Measurements from ENCODE around the gene TRIM64. TPM values are rescaled to one million over a fixed set of nuclear protein-coding genes. Genes with fewer than 3 reads are reported as not detected.
"Not testable (repeated sequence)": the region's sequence is repeated elsewhere in the genome, so short reads cannot be mapped to it uniquely, and the experiment has no call there.

The TRIM64 gene, protein sequence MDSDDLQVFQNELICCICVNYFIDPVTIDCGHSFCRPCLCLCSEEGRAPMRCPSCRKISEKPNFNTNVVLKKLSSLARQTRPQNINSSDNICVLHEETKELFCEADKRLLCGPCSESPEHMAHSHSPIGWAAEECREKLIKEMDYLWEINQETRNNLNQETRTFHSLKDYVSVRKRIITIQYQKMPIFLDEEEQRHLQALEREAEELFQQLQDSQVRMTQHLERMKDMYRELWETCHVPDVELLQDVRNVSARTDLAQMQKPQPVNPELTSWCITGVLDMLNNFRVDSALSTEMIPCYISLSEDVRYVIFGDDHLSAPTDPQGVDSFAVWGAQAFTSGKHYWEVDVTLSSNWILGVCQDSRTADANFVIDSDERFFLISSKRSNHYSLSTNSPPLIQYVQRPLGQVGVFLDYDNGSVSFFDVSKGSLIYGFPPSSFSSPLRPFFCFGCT
- total RNA-seq (2022) (not detected in 2 replicates), Bru-seq, nascent RNA (not detected), BruChase-seq, experiment 1, labeled RNA remaining after a 6-hour chase (not detected), BruChase-seq, experiment 2, labeled RNA remaining after a 2-hour chase (not detected)
- long read RNA-seq, result 0 reads

DNA sequence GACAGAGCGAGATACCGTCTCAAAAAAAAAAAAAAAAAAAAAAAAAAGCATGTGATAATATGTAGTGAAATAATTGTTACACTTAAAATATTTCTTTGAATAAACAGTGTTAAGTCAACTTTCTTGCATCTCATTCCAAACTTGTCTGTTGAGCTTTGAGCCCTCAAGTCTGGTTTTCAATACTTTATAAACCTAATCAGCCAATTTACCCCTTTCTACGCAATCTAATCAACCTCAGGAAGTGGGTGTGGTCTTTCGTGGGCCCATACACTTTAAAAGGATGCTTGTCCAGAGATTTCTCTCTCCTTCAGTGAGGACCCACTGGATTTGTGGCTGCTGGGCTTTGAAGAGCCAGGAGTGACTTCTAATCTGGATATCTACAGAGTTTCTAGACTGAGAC, at the start of gene TRIM64:
Gene TRIM64 (plus strand): TSS at position 301 of the 400 bp plus-strand sequence. CDS start 2,467 bp downstream, outside the sequence.
- CTCF ChIA-PET; H3K4me1 Mint-ChIP-seq (ENCODE audit: insufficient read depth, unreplicated experiment); H3K27ac Mint-ChIP-seq (ENCODE audit: low read depth, unreplicated experiment); DNase-seq (ENCODE audit: unreplicated experiment); H3K9me3 Mint-ChIP-seq (ENCODE audit: unreplicated experiment); H3K27me3 Mint-ChIP-seq (ENCODE audit: insufficient read depth, unreplicated experiment); BruUV-seq (replicated peaks); POLR2A ChIA-PET; H3K36me3 Mint-ChIP-seq (ENCODE audit: insufficient read depth, unreplicated experiment); H3K4me3 Mint-ChIP-seq (ENCODE audit: unreplicated experiment); intact Hi-C loops (cut with micrococcal nuclease): not testable (repeated sequence)

DNA sequence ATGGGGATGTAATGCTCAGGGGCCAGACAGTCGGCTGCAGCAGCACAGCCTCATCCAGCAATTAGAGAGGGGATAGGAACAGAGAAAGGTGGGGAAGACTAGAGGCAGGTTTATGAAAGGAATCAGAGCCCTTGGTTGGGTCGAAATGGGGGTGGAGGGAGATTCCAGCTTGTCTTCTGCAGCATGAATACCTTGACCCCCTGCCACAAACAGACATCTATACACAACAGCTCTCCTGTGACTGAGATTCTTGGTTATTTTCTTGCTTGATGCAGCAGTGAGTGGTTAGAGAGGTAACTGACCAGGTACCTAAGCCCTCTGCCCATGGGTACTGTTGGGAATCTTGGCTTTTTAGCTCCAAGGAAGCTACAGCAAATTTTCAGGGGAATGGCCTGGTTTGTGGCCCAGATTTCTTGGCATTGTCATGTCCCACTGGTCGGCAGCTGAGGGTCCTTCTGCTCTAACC, 43.6 kb upstream of the TRIM64 start, which contains the start of gene TRIM49D1:
Gene TRIM49D1 (minus strand): TSS at position 51 of the 466 bp plus-strand sequence. CDS start 4,535 bp downstream, outside the sequence.
- Mint-ChIP-seq H3K27me3 (ENCODE audit: insufficient read depth, unreplicated experiment) (peaks cover 35% of the 10 kb centered on the region), H3K36me3 (ENCODE audit: insufficient read depth, unreplicated experiment) (no peaks in the 10 kb centered on the region), H3K4me1 (ENCODE audit: insufficient read depth, unreplicated experiment) (no peaks in the 10 kb centered on the region), H3K4me3 (ENCODE audit: unreplicated experiment) (no peak within 1 kb of the TSS), H3K27ac (ENCODE audit: low read depth, unreplicated experiment) (no peak within 1 kb of the TSS), H3K9me3 (ENCODE audit: unreplicated experiment) (no peaks in the 10 kb centered on the region)
- DNase-seq (ENCODE audit: unreplicated experiment), result no peak
- TF ChIP-seq, protein P1, sequence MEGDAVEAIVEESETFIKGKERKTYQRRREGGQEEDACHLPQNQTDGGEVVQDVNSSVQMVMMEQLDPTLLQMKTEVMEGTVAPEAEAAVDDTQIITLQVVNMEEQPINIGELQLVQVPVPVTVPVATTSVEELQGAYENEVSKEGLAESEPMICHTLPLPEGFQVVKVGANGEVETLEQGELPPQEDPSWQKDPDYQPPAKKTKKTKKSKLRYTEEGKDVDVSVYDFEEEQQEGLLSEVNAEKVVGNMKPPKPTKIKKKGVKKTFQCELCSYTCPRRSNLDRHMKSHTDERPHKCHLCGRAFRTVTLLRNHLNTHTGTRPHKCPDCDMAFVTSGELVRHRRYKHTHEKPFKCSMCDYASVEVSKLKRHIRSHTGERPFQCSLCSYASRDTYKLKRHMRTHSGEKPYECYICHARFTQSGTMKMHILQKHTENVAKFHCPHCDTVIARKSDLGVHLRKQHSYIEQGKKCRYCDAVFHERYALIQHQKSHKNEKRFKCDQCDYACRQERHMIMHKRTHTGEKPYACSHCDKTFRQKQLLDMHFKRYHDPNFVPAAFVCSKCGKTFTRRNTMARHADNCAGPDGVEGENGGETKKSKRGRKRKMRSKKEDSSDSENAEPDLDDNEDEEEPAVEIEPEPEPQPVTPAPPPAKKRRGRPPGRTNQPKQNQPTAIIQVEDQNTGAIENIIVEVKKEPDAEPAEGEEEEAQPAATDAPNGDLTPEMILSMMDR (IDR thresholded peaks at IDR 0.05; ENCODE audit: unreplicated experiment), result no peak
- intact Hi-C loops (cut with micrococcal nuclease), result no loop called here
- CTCF ChIA-PET, result interaction anchor here (0.7 kb wide), 1 partner anchor 917 kb away, joined by 4 read pairs; no protein-coding TSS in a partner anchor
- BruUV-seq (replicated peaks), result no TSS peak
- POLR2A ChIA-PET, result no interaction called here

- DNase-seq (ENCODE audit: unreplicated experiment); BruUV-seq (replicated peaks); H3K9me3 Mint-ChIP-seq (ENCODE audit: unreplicated experiment); H3K27ac Mint-ChIP-seq (ENCODE audit: low read depth, unreplicated experiment); H3K36me3 Mint-ChIP-seq (ENCODE audit: insufficient read depth, unreplicated experiment); H3K4me1 Mint-ChIP-seq (ENCODE audit: insufficient read depth, unreplicated experiment); intact Hi-C loops (cut with micrococcal nuclease); POLR2A ChIA-PET; H3K4me3 Mint-ChIP-seq (ENCODE audit: unreplicated experiment): not testable (repeated sequence)
- CTCF ChIA-PET, result interaction anchor here (1.0 kb wide), 1 partner anchor 52 kb away, joined by 3 read pairs; no protein-coding TSS in a partner anchor
- peaks cover 35% of the 10 kb centered on the region for H3K27me3 Mint-ChIP-seq (ENCODE audit: insufficient read depth, unreplicated experiment)
These were observed 42.1 kb upstream of the TRIM64 start, which contains the start of gene TRIM49D2 for GRCh38 chr11:89923764-89924163. Gene TRIM49D2, plus strand, starts transcription at chr11:89924064. Its CDS starts 2,698 bp downstream, at chr11:89926762.

DNA sequence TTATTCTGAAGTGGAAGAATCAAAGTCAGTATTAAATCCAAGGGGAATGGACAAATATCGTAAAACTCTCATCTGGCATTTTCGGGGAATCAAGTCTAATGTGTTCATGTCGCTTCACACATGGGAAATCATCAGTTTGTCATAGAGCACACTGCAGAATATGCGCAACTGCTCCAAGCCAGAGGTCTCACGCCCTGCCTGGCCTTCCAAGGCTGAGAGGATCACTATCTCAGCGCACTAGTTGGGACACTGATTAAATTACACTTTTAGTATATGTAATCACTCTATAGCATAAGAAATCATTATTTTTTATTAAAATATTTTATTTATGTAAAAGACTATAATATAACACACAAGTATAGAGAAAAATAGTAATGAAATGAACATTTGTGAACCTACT, 5.0 kb upstream of the TRIM64 start:
- not testable (repeated sequence) for BruUV-seq (replicated peaks)

More for the DNA sequence above, 5.0 kb upstream of the TRIM64 start:
- H3K27me3 Mint-ChIP-seq (ENCODE audit: insufficient read depth, unreplicated experiment); H3K4me1 Mint-ChIP-seq (ENCODE audit: insufficient read depth, unreplicated experiment); intact Hi-C loops (cut with micrococcal nuclease); H3K36me3 Mint-ChIP-seq (ENCODE audit: insufficient read depth, unreplicated experiment); POLR2A ChIA-PET; H3K4me3 Mint-ChIP-seq (ENCODE audit: unreplicated experiment); CTCF ChIA-PET; H3K9me3 Mint-ChIP-seq (ENCODE audit: unreplicated experiment); H3K27ac Mint-ChIP-seq (ENCODE audit: low read depth, unreplicated experiment); DNase-seq (ENCODE audit: unreplicated experiment): not testable (repeated sequence)

Other genes with a start within 250 kb of the TRIM64 start
- not detected in 2 replicates for gene TRIM49, start 157.5 kb upstream of the TRIM64 start, total RNA-seq (2022)
- not detected in 2 replicates for gene TRIM64B, start 87.5 kb upstream of the TRIM64 start, total RNA-seq (2022)
- gene TRIM49D1, start 43.8 kb upstream of the TRIM64 start, total RNA-seq (2022), result not detected in 2 replicates
- not detected in 2 replicates for gene TRIM49D2, start 42.0 kb upstream of the TRIM64 start, total RNA-seq (2022)
- gene TRIM49C, start 65.1 kb downstream of the TRIM64 start, total RNA-seq (2022), result not detected in 2 replicates
- not detected in 2 replicates for gene UBTFL1, start 119.9 kb downstream of the TRIM64 start, total RNA-seq (2022)
- gene NAALAD2, start 168.6 kb downstream of the TRIM64 start, total RNA-seq (2022), result not detected in 2 replicates